ENCODE results near the gene TAF1A. TPM values are rescaled to one million over a fixed set of nuclear protein-coding genes. Genes with fewer than 3 reads are reported as not detected.

TAF1A gene
- polyA plus RNA-seq, 6 donors from 2014 or later, result 4.5 to 23.0 (median 15.1) TPM

DNA sequence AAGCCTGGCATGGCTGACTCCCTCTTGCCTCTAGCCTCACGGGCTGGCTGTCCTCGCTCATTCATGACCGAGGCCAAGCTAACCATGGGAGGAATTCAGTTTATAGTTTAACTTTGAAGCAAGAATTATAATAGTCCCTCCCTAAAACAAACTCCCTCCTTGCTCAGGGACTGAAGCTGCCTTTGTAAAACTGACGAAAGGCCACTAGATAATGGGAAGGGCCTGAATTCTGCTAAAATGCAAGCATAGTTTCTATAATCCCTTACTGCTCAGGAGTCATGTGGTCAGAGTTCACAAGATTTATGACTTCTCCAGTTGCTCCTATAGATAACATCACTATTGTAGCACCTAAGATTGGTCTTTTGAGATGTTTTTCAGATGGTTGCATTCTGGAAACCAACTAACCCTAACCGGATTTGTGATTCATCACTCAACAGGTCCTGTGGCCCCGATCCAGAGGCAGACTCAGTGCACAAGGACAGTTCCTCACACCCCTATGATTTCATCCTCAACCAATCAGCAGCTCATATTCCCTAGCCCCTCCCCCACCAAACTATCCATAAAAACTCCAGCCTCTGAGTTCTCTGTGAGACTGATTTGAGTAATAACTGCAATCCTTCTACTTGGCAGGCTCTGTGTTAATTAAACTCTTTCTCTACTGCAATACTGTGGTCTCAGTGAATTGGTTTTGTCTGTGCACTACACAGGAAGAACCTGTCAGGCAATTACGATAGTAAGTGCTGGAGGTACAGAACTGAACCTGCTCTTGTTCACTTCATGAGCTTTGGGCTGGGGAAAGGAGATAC is 68.2 kb downstream of the TAF1A start:
- Mint-ChIP-seq H3K4me1 (peaks cover 0 to 3% (median 0%) of the 10 kb centered on the region in 3 donors), H3K27ac (no peak overlapping the region), H3K9me3 (peaks cover 0 to 2% (median 0%) of the 10 kb centered on the region in 7 donors), H3K36me3 (no peaks in the 10 kb centered on the region), H3K4me3 (no peak overlapping the region), H3K27me3 (peaks cover 0 to 8% (median 0%) of the 10 kb centered on the region in 3 donors)
- DNase-seq (no peak), ATAC-seq (ENCODE audit: low read depth in 2 of 2) (no peak)

Other genes with a start within 250 kb of the TAF1A start
- under 1 TPM in 1 of 6 donors, not detected in 5; 0.23 TPM for gene HHIPL2, start 41.8 kb downstream of the TAF1A start, polyA plus RNA-seq (ENCODE audit: low read depth in 6 of 6)
- 10 to 100 TPM; 32.0 to 76.7 (median 53.0) TPM for gene MIA3, start 28.2 kb upstream of the TAF1A start, polyA plus RNA-seq (ENCODE audit: low read depth in 6 of 6)
- 100 to 1,000 TPM in 2 of 6 donors, 10 to 100 TPM in 4; 78.6 to 104 (median 82.1) TPM for gene AIDA, start 122.6 kb upstream of the TAF1A start, polyA plus RNA-seq (ENCODE audit: low read depth in 6 of 6)
- gene BROX, start 122.6 kb upstream of the TAF1A start, polyA plus RNA-seq (ENCODE audit: low read depth in 6 of 6), result 10 to 100 TPM; 12.1 to 19.0 (median 14.7) TPM
- 100 to 1,000 TPM in 2 of 6 donors, 10 to 100 TPM in 4; 38.4 to 120 (median 66.8) TPM for gene FAM177B, start 147.3 kb upstream of the TAF1A start, polyA plus RNA-seq (ENCODE audit: low read depth in 6 of 6)
- gene DISP1, start 225.1 kb upstream of the TAF1A start, polyA plus RNA-seq (ENCODE audit: low read depth in 6 of 6), result 1 to 10 TPM; 3.4 to 8.4 (median 5.8) TPM

Measured in naive B cell (primary cell).